ENCODE data around the gene ZNF839. TPM values are rescaled to one million over a fixed set of nuclear protein-coding genes. Genes with fewer than 3 reads are reported as not detected.

The ZNF839 gene
- total RNA-seq, 4 donors from 2014 or later: 4.7 to 7.2 (median 6.1) TPM

- Histone ChIP-seq H3K4me1 (peaks cover 5 to 51% (median 23%) of the 10 kb centered on the region in 3 donors), H3K4me3 (peak overlapping the region; percentile 33 to 65 (median 50)), H3K9me3 (no peaks in the 10 kb centered on the region), H3K36me3 (no peaks in the 10 kb centered on the region), H3K27ac (peak overlapping the region in 2 of 4 donors; percentile 4 to 62), H3K27me3 (no peaks in the 10 kb centered on the region)
- TF ChIP-seq, protein P1, sequence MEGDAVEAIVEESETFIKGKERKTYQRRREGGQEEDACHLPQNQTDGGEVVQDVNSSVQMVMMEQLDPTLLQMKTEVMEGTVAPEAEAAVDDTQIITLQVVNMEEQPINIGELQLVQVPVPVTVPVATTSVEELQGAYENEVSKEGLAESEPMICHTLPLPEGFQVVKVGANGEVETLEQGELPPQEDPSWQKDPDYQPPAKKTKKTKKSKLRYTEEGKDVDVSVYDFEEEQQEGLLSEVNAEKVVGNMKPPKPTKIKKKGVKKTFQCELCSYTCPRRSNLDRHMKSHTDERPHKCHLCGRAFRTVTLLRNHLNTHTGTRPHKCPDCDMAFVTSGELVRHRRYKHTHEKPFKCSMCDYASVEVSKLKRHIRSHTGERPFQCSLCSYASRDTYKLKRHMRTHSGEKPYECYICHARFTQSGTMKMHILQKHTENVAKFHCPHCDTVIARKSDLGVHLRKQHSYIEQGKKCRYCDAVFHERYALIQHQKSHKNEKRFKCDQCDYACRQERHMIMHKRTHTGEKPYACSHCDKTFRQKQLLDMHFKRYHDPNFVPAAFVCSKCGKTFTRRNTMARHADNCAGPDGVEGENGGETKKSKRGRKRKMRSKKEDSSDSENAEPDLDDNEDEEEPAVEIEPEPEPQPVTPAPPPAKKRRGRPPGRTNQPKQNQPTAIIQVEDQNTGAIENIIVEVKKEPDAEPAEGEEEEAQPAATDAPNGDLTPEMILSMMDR (IDR thresholded peaks at IDR 0.05): peak; percentile 89 to 97 (median 94)
- no peak for TF ChIP-seq POLR2A (IDR thresholded peaks at IDR 0.05)
- intact Hi-C loops (cut with DNase I): loop anchor here (5.0 kb wide), 1 partner anchor 77 kb away; no protein-coding TSS in a partner anchor
- WGBS, 2 donors: 10 to 12% methylated on average over 29 to 34 of the region's 52 CpGs
- DNase-seq: no peak
Observed at GRCh38 chr14:102314242-102315011, 5.1 kb upstream of the ZNF839 start.

GRCh38 chr14:102315121-102315520, 4.4 kb upstream of the ZNF839 start:
- no peaks in the 10 kb centered on the region for H3K27me3 ChIP-seq
- no peak overlapping the region for H3K27ac ChIP-seq
- 90 to 96% methylated on average over 5 to 6 of the region's 6 CpGs for WGBS, 2 donors
- H3K36me3 ChIP-seq: no peaks in the 10 kb centered on the region
- peaks cover 5 to 52% (median 23%) of the 10 kb centered on the region in 3 donors for H3K4me1 ChIP-seq
- intact Hi-C loops (cut with DNase I): no loop called here
- no peak for DNase-seq
- no peak overlapping the region for H3K4me3 ChIP-seq
- TF ChIP-seq, protein P1 (IDR thresholded peaks at IDR 0.05): no peak
- TF ChIP-seq POLR2A (IDR thresholded peaks at IDR 0.05): no peak
- H3K9me3 ChIP-seq: no peaks in the 10 kb centered on the region

GRCh38 chr14:102316338-102316742, 3.2 kb upstream of the ZNF839 start:
- no peak for DNase-seq
- peak overlapping the region; percentile 41 to 90 (median 80) for H3K27ac ChIP-seq
- no peaks in the 10 kb centered on the region for H3K36me3 ChIP-seq
- no peaks in the 10 kb centered on the region for H3K9me3 ChIP-seq
- WGBS, 2 donors: 1 to 5% methylated on average over 10 of the region's 10 CpGs
- peak overlapping the region; percentile 37 to 67 (median 60) for H3K4me3 ChIP-seq
- intact Hi-C loops (cut with DNase I): no loop called here
- no peaks in the 10 kb centered on the region for H3K27me3 ChIP-seq
- no peak for TF ChIP-seq POLR2A (IDR thresholded peaks at IDR 0.05)
- TF ChIP-seq, protein P1 (IDR thresholded peaks at IDR 0.05): no peak
- peaks cover 13 to 64% (median 23%) of the 10 kb centered on the region in 3 donors for H3K4me1 ChIP-seq

- Histone ChIP-seq H3K27me3 (no peaks in the 10 kb centered on the region), H3K36me3 (no peaks in the 10 kb centered on the region), H3K9me3 (no peaks in the 10 kb centered on the region), H3K27ac (peak overlapping the region; percentile 80 to 90 (median 88)), H3K4me3 (peak overlapping the region; percentile 37 to 67 (median 60)), H3K4me1 (peaks cover 13 to 66% (median 23%) of the 10 kb centered on the region in 3 donors)
- intact Hi-C loops (cut with DNase I): no loop called here
- DNase-seq: peak; percentile 38
- TF ChIP-seq, protein P1 (IDR thresholded peaks at IDR 0.05): peak; percentile 63 to 93 (median 86)
- TF ChIP-seq POLR2A (IDR thresholded peaks at IDR 0.05): no peak
- WGBS, 2 donors: 0 to 2% methylated on average over 25 to 32 of the region's 54 CpGs
Observed at GRCh38 chr14:102316743-102317563, 2.6 kb upstream of the ZNF839 start.
